ENCODE results near the gene MMP28. TPM values are rescaled to one million over a fixed set of nuclear protein-coding genes. Genes with fewer than 3 reads are reported as not detected.

MMP28 gene
- total RNA-seq, 4 donors from 2014 or later = 29.1 to 61.0 (median 35.2) TPM

DNA sequence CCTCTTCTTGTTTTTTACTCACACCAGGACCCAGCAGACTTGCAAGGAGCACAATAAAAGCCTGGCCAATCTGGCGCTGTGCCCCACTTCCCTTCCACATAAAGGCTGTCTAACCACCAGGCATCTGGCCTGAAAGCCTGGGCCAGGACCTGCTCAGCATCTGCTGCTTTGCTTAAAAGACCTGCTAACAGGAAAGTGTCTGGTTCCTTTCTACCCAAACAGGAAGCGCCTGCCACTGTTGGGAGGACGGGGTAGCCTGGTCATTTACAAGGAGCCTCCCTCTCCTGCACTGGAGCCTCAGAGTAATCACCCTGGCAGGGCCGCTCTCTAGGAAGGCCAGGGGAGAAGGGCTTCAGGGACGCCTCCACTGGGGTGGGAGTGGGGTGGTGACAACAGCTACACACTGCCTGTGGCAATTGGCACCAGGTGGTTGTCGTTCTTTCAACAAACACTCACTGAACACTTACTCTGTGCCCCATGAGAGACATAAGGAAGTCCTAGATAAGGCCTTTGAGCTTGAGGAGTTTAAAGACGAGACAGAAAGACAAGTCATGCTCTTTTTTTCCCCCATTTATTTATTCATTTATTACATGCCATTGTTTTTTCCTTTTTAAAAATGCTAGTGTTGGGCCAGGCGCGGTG is 6.3 kb upstream of the MMP28 start:
- intact Hi-C loops (cut with DNase I) = no loop called here

DNA sequence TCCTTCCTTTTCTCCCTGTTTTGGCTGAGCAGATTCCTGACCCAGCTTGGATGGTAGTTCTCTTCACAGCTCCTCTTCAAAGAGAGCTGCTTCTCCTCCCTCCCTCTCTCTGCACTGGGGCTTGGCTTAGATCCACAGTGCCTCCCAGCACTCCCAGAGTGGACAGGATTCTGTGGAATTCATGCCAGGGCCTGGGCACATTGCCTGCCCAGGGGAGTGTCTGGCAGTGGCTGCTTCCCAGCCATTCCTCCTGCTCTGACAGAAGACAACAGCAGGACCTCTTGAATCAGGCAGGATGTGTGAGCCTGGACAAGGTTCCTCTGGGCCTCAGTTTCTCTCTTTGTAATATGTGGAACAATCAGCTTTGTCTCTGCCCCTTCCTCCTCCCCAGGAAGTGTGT is 4.5 kb upstream of the MMP28 start:
- TF ChIP-seq, protein P1, sequence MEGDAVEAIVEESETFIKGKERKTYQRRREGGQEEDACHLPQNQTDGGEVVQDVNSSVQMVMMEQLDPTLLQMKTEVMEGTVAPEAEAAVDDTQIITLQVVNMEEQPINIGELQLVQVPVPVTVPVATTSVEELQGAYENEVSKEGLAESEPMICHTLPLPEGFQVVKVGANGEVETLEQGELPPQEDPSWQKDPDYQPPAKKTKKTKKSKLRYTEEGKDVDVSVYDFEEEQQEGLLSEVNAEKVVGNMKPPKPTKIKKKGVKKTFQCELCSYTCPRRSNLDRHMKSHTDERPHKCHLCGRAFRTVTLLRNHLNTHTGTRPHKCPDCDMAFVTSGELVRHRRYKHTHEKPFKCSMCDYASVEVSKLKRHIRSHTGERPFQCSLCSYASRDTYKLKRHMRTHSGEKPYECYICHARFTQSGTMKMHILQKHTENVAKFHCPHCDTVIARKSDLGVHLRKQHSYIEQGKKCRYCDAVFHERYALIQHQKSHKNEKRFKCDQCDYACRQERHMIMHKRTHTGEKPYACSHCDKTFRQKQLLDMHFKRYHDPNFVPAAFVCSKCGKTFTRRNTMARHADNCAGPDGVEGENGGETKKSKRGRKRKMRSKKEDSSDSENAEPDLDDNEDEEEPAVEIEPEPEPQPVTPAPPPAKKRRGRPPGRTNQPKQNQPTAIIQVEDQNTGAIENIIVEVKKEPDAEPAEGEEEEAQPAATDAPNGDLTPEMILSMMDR (IDR thresholded peaks at IDR 0.05) = no peak
- TF ChIP-seq POLR2A (IDR thresholded peaks at IDR 0.05) = no peak
- intact Hi-C loops (cut with DNase I) = no loop called here
- Histone ChIP-seq H3K36me3 (no peaks in the 10 kb centered on the region), H3K27ac (peak overlapping the region; percentile 0 to 80 (median 49)), H3K27me3 (peaks cover 0 to 26% (median 0%) of the 10 kb centered on the region in 4 donors), H3K4me3 (no peak overlapping the region), H3K4me1 (peaks cover 17 to 65% (median 43%) of the 10 kb centered on the region in 3 donors), H3K9me3 (no peaks in the 10 kb centered on the region)
- no peak for DNase-seq

More for the DNA sequence above, 6.3 kb upstream of the MMP28 start:
- DNase-seq = no peak
- Histone ChIP-seq H3K4me3 (no peak overlapping the region), H3K9me3 (no peaks in the 10 kb centered on the region), H3K36me3 (no peaks in the 10 kb centered on the region), H3K4me1 (peaks cover 10 to 50% (median 35%) of the 10 kb centered on the region in 3 donors), H3K27me3 (peaks cover 0 to 9% (median 0%) of the 10 kb centered on the region in 4 donors), H3K27ac (peak overlapping the region in 3 of 4 donors; percentile 21 to 80 (median 69))
- no peak for TF ChIP-seq POLR2A (IDR thresholded peaks at IDR 0.05)
- TF ChIP-seq, protein P1 (IDR thresholded peaks at IDR 0.05) = no peak
- WGBS, 2 donors = 50 to 57% methylated on average over 5 to 6 of the region's 9 CpGs

- Histone ChIP-seq H3K27me3 (peaks cover 0 to 44% (median 0%) of the 10 kb centered on the region in 4 donors), H3K4me3 (no peak overlapping the region), H3K36me3 (no peaks in the 10 kb centered on the region), H3K4me1 (peaks cover 22 to 78% (median 47%) of the 10 kb centered on the region in 3 donors), H3K27ac (no peak overlapping the region), H3K9me3 (no peaks in the 10 kb centered on the region)
- no peak for DNase-seq
- no peak for TF ChIP-seq POLR2A (IDR thresholded peaks at IDR 0.05)
- TF ChIP-seq, protein P1 (IDR thresholded peaks at IDR 0.05) = no peak
- WGBS, 2 donors = 58 to 82% methylated on average over 4 of the region's 5 CpGs
- intact Hi-C loops (cut with DNase I) = no loop called here
Measured at GRCh38 chr17:35797918-35798317, 2.5 kb upstream of the MMP28 start.

- Histone ChIP-seq H3K4me1 (peaks cover 22 to 83% (median 50%) of the 10 kb centered on the region in 3 donors), H3K27ac (no peak overlapping the region), H3K27me3 (peaks cover 0 to 44% (median 0%) of the 10 kb centered on the region in 4 donors), H3K36me3 (no peaks in the 10 kb centered on the region), H3K4me3 (no peak overlapping the region), H3K9me3 (no peaks in the 10 kb centered on the region)
- 58 to 92% methylated on average over 1 to 2 of the region's 4 CpGs for WGBS, 2 donors
- DNase-seq = no peak
- intact Hi-C loops (cut with DNase I) = no loop called here
- TF ChIP-seq, protein P1 (IDR thresholded peaks at IDR 0.05) = no peak
- TF ChIP-seq POLR2A (IDR thresholded peaks at IDR 0.05) = no peak
Measured at GRCh38 chr17:35797370-35797769, 1.9 kb upstream of the MMP28 start.

DNA sequence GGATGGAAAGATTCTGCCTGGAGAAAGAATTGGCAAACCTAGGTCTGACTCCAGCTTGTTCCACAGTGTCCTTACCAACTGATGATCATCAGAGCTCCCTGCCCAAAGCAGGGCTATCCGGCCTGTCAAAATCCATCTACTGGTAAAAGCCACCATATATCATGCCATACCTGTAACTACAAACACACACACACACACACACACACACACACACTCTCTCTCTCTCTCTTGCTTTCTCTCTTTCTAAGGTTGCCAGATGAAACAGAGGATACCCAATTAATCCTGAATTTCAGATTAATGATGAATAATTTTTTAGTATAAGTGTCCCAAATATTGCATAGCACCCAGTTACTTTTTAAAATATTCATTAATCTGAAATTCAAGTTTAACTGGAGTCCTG is 1.5 kb upstream of the MMP28 start:
- WGBS, 2 donors = 91 to 100% methylated on average over 1 of the region's 1 CpG
- H3K36me3 ChIP-seq = no peaks in the 10 kb centered on the region
- intact Hi-C loops (cut with DNase I) = no loop called here
- no peak for DNase-seq
- TF ChIP-seq, protein P1 (IDR thresholded peaks at IDR 0.05) = no peak
- TF ChIP-seq POLR2A (IDR thresholded peaks at IDR 0.05) = no peak
- H3K27ac ChIP-seq = no peak overlapping the region
- H3K4me1 ChIP-seq = peaks cover 22 to 83% (median 54%) of the 10 kb centered on the region in 3 donors
- H3K9me3 ChIP-seq = no peaks in the 10 kb centered on the region
- peaks cover 0 to 44% (median 0%) of the 10 kb centered on the region in 4 donors for H3K27me3 ChIP-seq
- no peak overlapping the region for H3K4me3 ChIP-seq
